ENCODE results near the gene INSL4. TPM values are rescaled to one million over a fixed set of nuclear protein-coding genes. Genes with fewer than 3 reads are reported as not detected.

Gene INSL4
- total and polyA plus RNA-seq, 2 of the 4 experiments (the other 2 are of a cell fraction) = 0.03 TPM; not detected in 1

GRCh38 chr9:5184776-5185175, 46.4 kb upstream of the INSL4 start:
- Histone ChIP-seq H3K9me1 (ENCODE audit: insufficient read depth, low read length) (no peaks in the 10 kb centered on the region), H3K4me2 (ENCODE audit: low read depth, low read length) (no peak overlapping the region), H2AFZ (replicated peaks; ENCODE audit: low read length, poor library complexity) (no peak overlapping the region), H3K23ac (ENCODE audit: low read depth, low read length) (no peak overlapping the region), H3K9ac (ENCODE audit: low read depth, low read length) (no peak overlapping the region), H2BK20ac (ENCODE audit: low read depth, low read length) (no peak overlapping the region), H4K91ac (ENCODE audit: insufficient read depth, low read depth, low read length) (no peak overlapping the region), H4K5ac (ENCODE audit: low read depth, low read length) (no peak overlapping the region), H4K20me1 (ENCODE audit: insufficient read depth, low read length) (no peaks in the 10 kb centered on the region), H3K56ac (ENCODE audit: extremely low read depth, insufficient read depth, low read length) (no peak overlapping the region), H3K36me3 (ENCODE audit: control insufficient read depth, insufficient read depth, low read length) (no peaks in the 10 kb centered on the region), H3K18ac (ENCODE audit: low read depth, low read length) (no peak overlapping the region), H2BK120ac (ENCODE audit: low read depth, low read length) (no peak overlapping the region), H2AK5ac (ENCODE audit: low read depth, low read length) (no peak overlapping the region), H3K27me3 (ENCODE audit: control insufficient read depth, insufficient read depth, low read length) (peaks cover 7% of the 10 kb centered on the region), H2AK9ac (replicated peaks; ENCODE audit: low read depth, low read length, poor library complexity) (no peak overlapping the region), H4K8ac (ENCODE audit: low read depth in 2 of 2, low read length in 2 of 2) (no peak overlapping the region), H3K4ac (ENCODE audit: low read depth, low read length) (no peak overlapping the region), H3K27ac (ENCODE audit: insufficient read depth, low read length) (no peak overlapping the region), H3K79me1 (ENCODE audit: low read depth in 1 of 2, low read length in 2 of 2) (no peaks in the 10 kb centered on the region), H2BK15ac (ENCODE audit: low read depth, low read length) (no peak overlapping the region), H3K4me3 (ENCODE audit: insufficient read depth, low read depth, low read length) (no peak overlapping the region), H3K4me1 (ENCODE audit: control insufficient read depth, insufficient read depth, low read length) (no peaks in the 10 kb centered on the region), H2BK5ac (ENCODE audit: low read depth, low read length, poor library complexity, severe bottlenecking) (no peak overlapping the region), H3K14ac (replicated peaks; ENCODE audit: low read depth, low read length) (no peak overlapping the region), H3K9me3 (ENCODE audit: control insufficient read depth, insufficient read depth, low read length) (no peaks in the 10 kb centered on the region)
- DNase-seq = no peak
- POLR2A ChIA-PET (ENCODE audit: unreplicated experiment) = no interaction called here
- WGBS, 2 experiments (ENCODE audit: extremely low coverage in 2 of 2, insufficient read length in 1 of 2) = no CpG with 5 or more reads among the region's 2 CpGs
- TF ChIP-seq MAFK (IDR thresholded peaks at IDR 0.05; ENCODE audit: low read depth, low read length) (no peak), ELK1 (IDR thresholded peaks at IDR 0.05; ENCODE audit: borderline replicate concordance, low read depth, low read length) (no peak), POLR2A (IDR thresholded peaks at IDR 0.05; ENCODE audit: low read depth, low read length) (no peak)
- dilution Hi-C loops (cut with HindIII; ENCODE audit: low sequenced_read_pairs, unreplicated experiment) = no loop called here
- ATAC-seq (ENCODE audit: low read depth) = no peak
- BruUV-seq (replicated peaks) = no TSS peak
- in situ Hi-C loops (cut with MboI; ENCODE audit: low sequenced_read_pairs) = loop anchor here (5.0 to 25.0 kb wide), 3 partner anchors 258 to 422 kb away; no protein-coding TSS in a partner anchor
- intact Hi-C loops (cut with micrococcal nuclease) = loop anchor here (1.0 to 10.0 kb wide), 3 partner anchors 258 to 430 kb away; no protein-coding TSS in a partner anchor
- CTCF ChIA-PET = no interaction called here
